Measurements from ENCODE around the gene ATP11C. TPM values are rescaled to one million over a fixed set of nuclear protein-coding genes. Genes with fewer than 3 reads are reported as not detected.
A peak's percentile ranks its signal among the peaks of the same experiment; 100 is the strongest.

ATP11C gene
- total RNA-seq, 4 donors from 2014 or later: 22.8 to 40.3 (median 26.2) TPM

- WGBS, 2 donors: 59 to 72% methylated on average over 4 of the region's 4 CpGs
- Histone ChIP-seq H3K36me3 (no peaks in the 10 kb centered on the region), H3K4me3 (replicated peaks in 1 of 3) (no peak overlapping the region), H3K27ac (no peak overlapping the region), H3K4me1 (no peaks in the 10 kb centered on the region), H3K9me3 (no peaks in the 10 kb centered on the region), H3K27me3 (no peaks in the 10 kb centered on the region)
- intact Hi-C loops (cut with DNase I): no loop called here
- TF ChIP-seq CTCF (IDR thresholded peaks at IDR 0.05): no peak
- no peak for TF ChIP-seq POLR2A (IDR thresholded peaks at IDR 0.05)
- peak in 1 of 2 donors; percentile 0 for DNase-seq
These were observed 170.3 kb downstream of the ATP11C start for GRCh38 chrX:139762400-139763183.

GRCh38 chrX:139759637-139760036 is 173.2 kb downstream of the ATP11C start:
- WGBS, 2 donors: 76 to 79% methylated on average over 4 of the region's 4 CpGs

GRCh38 chrX:139758809-139759208 is 174.0 kb downstream of the ATP11C start:
- TF ChIP-seq POLR2A (IDR thresholded peaks at IDR 0.05) (no peak), CTCF (IDR thresholded peaks at IDR 0.05) (no peak)
- Histone ChIP-seq H3K27ac (no peak overlapping the region), H3K4me3 (replicated peaks in 1 of 3) (no peak overlapping the region), H3K9me3 (no peaks in the 10 kb centered on the region), H3K4me1 (no peaks in the 10 kb centered on the region), H3K27me3 (no peaks in the 10 kb centered on the region), H3K36me3 (no peaks in the 10 kb centered on the region)
- 100% methylated on average over 1 of the region's 1 CpG for WGBS, 2 donors
- intact Hi-C loops (cut with DNase I): no loop called here
- no peak for DNase-seq

More at GRCh38 chrX:139759637-139760036, 173.2 kb downstream of the ATP11C start:
- H3K4me3 ChIP-seq (replicated peaks in 1 of 3): no peak overlapping the region
- H3K27me3 ChIP-seq: no peaks in the 10 kb centered on the region
- no peak overlapping the region for H3K27ac ChIP-seq
- H3K36me3 ChIP-seq: no peaks in the 10 kb centered on the region
- no peaks in the 10 kb centered on the region for H3K4me1 ChIP-seq
- DNase-seq: no peak
- TF ChIP-seq POLR2A (IDR thresholded peaks at IDR 0.05) (no peak), CTCF (IDR thresholded peaks at IDR 0.05) (peak in 3 of 6 experiments; percentile 17 to 30 (median 23))
- intact Hi-C loops (cut with DNase I): no loop called here
- H3K9me3 ChIP-seq: no peaks in the 10 kb centered on the region

- Histone ChIP-seq H3K36me3 (no peaks in the 10 kb centered on the region), H3K4me1 (no peaks in the 10 kb centered on the region), H3K27me3 (no peaks in the 10 kb centered on the region), H3K9me3 (no peaks in the 10 kb centered on the region), H3K4me3 (replicated peaks in 1 of 3) (no peak overlapping the region), H3K27ac (no peak overlapping the region)
- TF ChIP-seq CTCF (IDR thresholded peaks at IDR 0.05) (no peak), POLR2A (IDR thresholded peaks at IDR 0.05) (no peak)
- intact Hi-C loops (cut with DNase I): no loop called here
- DNase-seq: no peak
- 81 to 92% methylated on average over 4 of the region's 4 CpGs for WGBS, 2 donors
These were observed 174.6 kb downstream of the ATP11C start for GRCh38 chrX:139758250-139758649.

- no peaks in the 10 kb centered on the region for H3K9me3 ChIP-seq
- H3K27ac ChIP-seq: no peak overlapping the region
- no peak overlapping the region for H3K4me3 ChIP-seq (replicated peaks in 1 of 3)
- WGBS, 2 donors: 78 to 96% methylated on average over 3 of the region's 3 CpGs
- no peaks in the 10 kb centered on the region for H3K4me1 ChIP-seq
- TF ChIP-seq POLR2A (IDR thresholded peaks at IDR 0.05): no peak
- no peak for TF ChIP-seq CTCF (IDR thresholded peaks at IDR 0.05)
- H3K27me3 ChIP-seq: no peaks in the 10 kb centered on the region
- no peak for DNase-seq
- intact Hi-C loops (cut with DNase I): no loop called here
- no peaks in the 10 kb centered on the region for H3K36me3 ChIP-seq
These were observed 181.8 kb downstream of the ATP11C start for GRCh38 chrX:139751053-139751452.

Data from thyroid gland (tissue), 4 donors.